HepG2 (cell line): ENCODE measurements around the gene PRDX3. TPM values are rescaled to one million over a fixed set of nuclear protein-coding genes. Genes with fewer than 3 reads are reported as not detected.

Experiments
- CBFB ChIP-seq: sonication (generic); formaldehyde crosslinking; IDR thresholded peaks from 2 replicates; pipeline ENCODE4 v1.4.0; 2020; ENCODE audit warnings: missing genetic modification reagents
- KLF15 ChIP-seq: sonication (generic); formaldehyde crosslinking; IDR thresholded peaks from 2 replicates; pipeline ENCODE4 v1.8.1; 2023; ENCODE audit warnings: borderline replicate concordance, mild to moderate bottlenecking, inconsistent platforms, missing genetic modification reagents, mixed read lengths
- KLF16 ChIP-seq, 2 experiments: sonication (generic) in 1 of 2; formaldehyde crosslinking in 1 of 2; IDR thresholded peaks; 2 replicates each; pipeline versions ENCODE4 v1.6.1 to v1.8.0; 2016 to 2023; ENCODE audit warnings: missing genetic modification reagents in 2 of 2, missing compliant biosample characterization in 1 of 2
- MEIS2 ChIP-seq: sonication (generic); formaldehyde crosslinking; IDR thresholded peaks from 2 replicates; pipeline ENCODE4 v1.9.0; 2021; ENCODE audit warnings: mild to moderate bottlenecking, missing genetic modification reagents
- NFE2 ChIP-seq: sonication (generic); formaldehyde crosslinking; IDR thresholded peaks from 2 replicates; pipeline ENCODE4 v1.4.0; 2020; ENCODE audit warnings: missing genetic modification reagents
- NFIC ChIP-seq: IDR thresholded peaks from 2 replicates; pipeline ENCODE4 v1.6.1; 2012; ENCODE audit warnings: mild to moderate bottlenecking, low read length, inconsistent platforms
- NPAS2 ChIP-seq: sonication (generic); formaldehyde crosslinking; IDR thresholded peaks from 2 replicates; pipeline ENCODE4 v1.8.0; 2022; ENCODE audit warnings: mild to moderate bottlenecking, missing genetic modification reagents, borderline replicate concordance
- PAWR ChIP-seq: sonication (generic); formaldehyde crosslinking; IDR thresholded peaks from 2 replicates; pipeline ENCODE4 v1.4.0; 2020; ENCODE audit warnings: missing genetic modification reagents, mild to moderate bottlenecking, borderline replicate concordance
- SALL1 ChIP-seq: sonication (generic); formaldehyde crosslinking; IDR thresholded peaks from 2 replicates; pipeline ENCODE4 v1.8.0; 2022; ENCODE audit warnings: mild to moderate bottlenecking, missing genetic modification reagents
- SETDB1 ChIP-seq: sonication (generic); formaldehyde crosslinking; IDR thresholded peaks from 2 replicates; pipeline ENCODE4 v1.5.1; 2020; ENCODE audit warnings: missing genetic modification reagents, mild to moderate bottlenecking, borderline replicate concordance
- ZBTB34 ChIP-seq: sonication (generic); formaldehyde crosslinking; IDR thresholded peaks from 2 replicates; pipeline ENCODE4 v1.8.0; 2022; ENCODE audit warnings: mild to moderate bottlenecking, missing genetic modification reagents
- ZNF431 ChIP-seq: sonication (generic); formaldehyde crosslinking; IDR thresholded peaks from 2 replicates; pipeline ENCODE4 v1.9.0; 2022; ENCODE audit warnings: missing genetic modification reagents, low read depth, mild to moderate bottlenecking, borderline replicate concordance
- ZNF512B ChIP-seq: sonication (generic); formaldehyde crosslinking; IDR thresholded peaks from 2 replicates; pipeline ENCODE4 v1.5.1; 2020; ENCODE audit warnings: missing genetic modification reagents, mild to moderate bottlenecking, borderline replicate concordance
- ZNF513 ChIP-seq: sonication (generic); formaldehyde crosslinking; conservative IDR thresholded peaks from 2 replicates; pipeline ENCODE4 v1.5.0; 2020; ENCODE audit warnings: missing genetic modification reagents
- ZNF652 ChIP-seq: IDR thresholded peaks from 2 replicates; pipeline ENCODE4 v1.6.1; 2016; ENCODE audit warnings: low read depth, borderline replicate concordance
- ZNF660 ChIP-seq: sonication (generic); formaldehyde crosslinking; IDR thresholded peaks from 2 replicates; pipeline ENCODE4 v1.5.1; 2020; ENCODE audit warnings: mild to moderate bottlenecking, low read depth, missing genetic modification reagents, borderline replicate concordance
- polyA plus RNA-seq, 8 experiments: library from polyadenylated mRNA; depleted of rRNA in 3 of 8; stranded (reverse) in 7 of 8; unstranded in 1 of 8; fragments of >200 nt; fragmentation: Illumina TruSeq in 4 of 8; extraction: Trizol in 4 of 8; gene quantifications; 2 replicates each; pipeline versions ENCODE4 v1.2.1 to v1.2.3, GENCODE V29; 2011 to 2016; ENCODE audit warnings: low read depth in 4 of 8, missing spikeins in 1 of 8, mixed read lengths in 1 of 8; ENCODE audit not compliant: insufficient read depth in 1 of 8
- total RNA-seq, 5 experiments: library from RNA; depleted of rRNA; stranded (reverse); fragments of >200 nt; fragmentation: Illumina TruSeq; extraction: Trizol; gene quantifications; 2 replicates each; pipeline ENCODE4 v1.2.3, GENCODE V29; 2016; ENCODE audit warnings: low read depth in 1 of 5
- TF ChIP-seq, protein P1 (sequence below): IDR thresholded peaks from 2 replicates; pipeline ENCODE4 v1.6.1; 2018; ENCODE audit warnings: missing genetic modification reagents, mild to moderate bottlenecking, missing compliant biosample characterization
- TF ChIP-seq, protein P2 (sequence below): sonication (generic); formaldehyde crosslinking; IDR thresholded peaks from 2 replicates; pipeline ENCODE4 v1.4.0; 2020; ENCODE audit warnings: missing genetic modification reagents
- TF ChIP-seq, protein P3 (sequence below): sonication (generic); formaldehyde crosslinking; IDR thresholded peaks from 2 replicates; pipeline ENCODE4 v1.5.1; 2020; ENCODE audit warnings: missing genetic modification reagents, mild to moderate bottlenecking, borderline replicate concordance

The PRDX3 gene
- total and polyA plus RNA-seq, 2 of the 13 experiments (the other 11 are each of a cell fraction or from before 2014, with no cell fraction given), result 407 to 565 TPM

DNA sequence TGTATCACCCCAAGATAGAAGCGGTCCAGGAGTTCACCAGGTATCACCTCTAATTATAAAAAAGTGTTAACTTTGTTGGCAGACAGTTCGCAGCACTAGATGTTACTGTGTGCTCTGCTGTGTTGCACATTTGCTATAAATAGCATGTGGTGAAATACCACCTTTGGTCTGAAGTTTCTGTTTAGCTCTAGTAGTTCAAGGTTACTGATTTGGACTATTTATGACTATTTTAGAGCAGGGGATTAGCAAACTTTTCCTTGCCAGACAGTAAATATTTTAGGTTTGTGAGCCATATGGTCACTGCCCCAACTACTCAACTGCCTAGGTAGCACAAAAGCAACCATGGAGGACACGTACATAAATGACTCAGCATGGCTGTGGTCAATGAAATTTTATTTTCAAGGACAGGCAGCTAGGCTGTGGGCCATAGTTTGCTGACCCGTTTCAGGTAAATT is 58.2 kb downstream of the PRDX3 start (continued):
- TF ChIP-seq NFIC, result peak; percentile 92
- TF ChIP-seq, protein P1, sequence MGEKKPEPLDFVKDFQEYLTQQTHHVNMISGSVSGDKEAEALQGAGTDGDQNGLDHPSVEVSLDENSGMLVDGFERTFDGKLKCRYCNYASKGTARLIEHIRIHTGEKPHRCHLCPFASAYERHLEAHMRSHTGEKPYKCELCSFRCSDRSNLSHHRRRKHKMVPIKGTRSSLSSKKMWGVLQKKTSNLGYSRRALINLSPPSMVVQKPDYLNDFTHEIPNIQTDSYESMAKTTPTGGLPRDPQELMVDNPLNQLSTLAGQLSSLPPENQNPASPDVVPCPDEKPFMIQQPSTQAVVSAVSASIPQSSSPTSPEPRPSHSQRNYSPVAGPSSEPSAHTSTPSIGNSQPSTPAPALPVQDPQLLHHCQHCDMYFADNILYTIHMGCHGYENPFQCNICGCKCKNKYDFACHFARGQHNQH (CRISPR knock-in tag), result peak; percentile 87
- TF ChIP-seq NPAS2 (CRISPR knock-in tag), result no peak
- no peak for TF ChIP-seq SETDB1 (CRISPR knock-in tag)
- TF ChIP-seq, protein P2, sequence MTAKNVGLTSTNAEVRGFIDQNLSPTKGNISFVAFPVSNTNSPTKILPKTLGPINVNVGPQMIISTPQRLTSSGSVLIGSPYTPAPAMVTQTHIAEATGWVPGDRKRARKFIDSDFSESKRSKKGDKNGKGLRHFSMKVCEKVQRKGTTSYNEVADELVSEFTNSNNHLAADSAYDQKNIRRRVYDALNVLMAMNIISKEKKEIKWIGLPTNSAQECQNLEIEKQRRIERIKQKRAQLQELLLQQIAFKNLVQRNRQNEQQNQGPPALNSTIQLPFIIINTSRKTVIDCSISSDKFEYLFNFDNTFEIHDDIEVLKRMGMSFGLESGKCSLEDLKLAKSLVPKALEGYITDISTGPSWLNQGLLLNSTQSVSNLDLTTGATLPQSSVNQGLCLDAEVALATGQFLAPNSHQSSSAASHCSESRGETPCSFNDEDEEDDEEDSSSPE (CRISPR knock-in tag), result peak; percentile 44; the same call in 1 of the 2 replicates
- TF ChIP-seq CBFB (CRISPR knock-in tag), result peak; percentile 78
- TF ChIP-seq KLF16 (CRISPR knock-in tag; IDR thresholded peaks at IDR 0.05), result peak in 1 of 2 experiments; percentile 73; a peak in 2 of 4 replicates
- TF ChIP-seq ZNF431 (CRISPR knock-in tag), result peak; percentile 77; the same call in 1 of the 2 replicates
- TF ChIP-seq ZNF660 (CRISPR knock-in tag), result no peak
- no peak for TF ChIP-seq ZNF513 (CRISPR knock-in tag)
- TF ChIP-seq ZNF512B (CRISPR knock-in tag), result no peak
- peak; percentile 73; the same call in 1 of the 2 replicates for TF ChIP-seq ZNF652 (CRISPR knock-in tag)
- peak; percentile 91 for TF ChIP-seq SALL1 (CRISPR knock-in tag)
- TF ChIP-seq NFE2 (CRISPR knock-in tag), result peak; percentile 95
- TF ChIP-seq, protein P3, sequence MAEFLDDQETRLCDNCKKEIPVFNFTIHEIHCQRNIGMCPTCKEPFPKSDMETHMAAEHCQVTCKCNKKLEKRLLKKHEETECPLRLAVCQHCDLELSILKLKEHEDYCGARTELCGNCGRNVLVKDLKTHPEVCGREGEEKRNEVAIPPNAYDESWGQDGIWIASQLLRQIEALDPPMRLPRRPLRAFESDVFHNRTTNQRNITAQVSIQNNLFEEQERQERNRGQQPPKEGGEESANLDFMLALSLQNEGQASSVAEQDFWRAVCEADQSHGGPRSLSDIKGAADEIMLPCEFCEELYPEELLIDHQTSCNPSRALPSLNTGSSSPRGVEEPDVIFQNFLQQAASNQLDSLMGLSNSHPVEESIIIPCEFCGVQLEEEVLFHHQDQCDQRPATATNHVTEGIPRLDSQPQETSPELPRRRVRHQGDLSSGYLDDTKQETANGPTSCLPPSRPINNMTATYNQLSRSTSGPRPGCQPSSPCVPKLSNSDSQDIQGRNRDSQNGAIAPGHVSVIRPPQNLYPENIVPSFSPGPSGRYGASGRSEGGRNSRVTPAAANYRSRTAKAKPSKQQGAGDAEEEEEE, result no peak
- peak; percentile 51; the same call in 1 of the 2 replicates for TF ChIP-seq MEIS2
- TF ChIP-seq ZBTB34 (CRISPR knock-in tag), result peak; percentile 91
- TF ChIP-seq KLF15 (CRISPR knock-in tag), result no peak
- TF ChIP-seq PAWR (CRISPR knock-in tag), result no peak
